ENCODE measurements around the gene MRPL44.

MRPL44 gene

GRCh38 chr2:223957092-223957851 is at the start of gene MRPL44:
Gene MRPL44 (plus strand): TSS chr2:223957463. CDS start chr2:223957473, 10 bp downstream.
- peaks cover 6% of the 10 kb centered on the region for H3K27me3 Mint-ChIP-seq
- H3K4me1 Mint-ChIP-seq, result peaks cover 71% of the 10 kb centered on the region
- no peaks in the 10 kb centered on the region for H3K9me3 Mint-ChIP-seq
- H3K36me3 Mint-ChIP-seq, result peaks cover 33% of the 10 kb centered on the region
- CTCF ChIA-PET, result interaction anchor here (0.7 to 3.0 kb wide), 4 partner anchors 8 to 36 kb away, joined by 4 to 10 read pairs (median 4); partner anchors contain the start of gene WDFY1
- H3K4me3 Mint-ChIP-seq, result peak within 1 kb of the TSS; percentile 90
- peak; percentile 96 for DNase-seq
- H3K27ac Mint-ChIP-seq, result peak within 1 kb of the TSS; percentile 95

- CTCF ChIA-PET, result interaction anchor here (1.1 kb wide), 1 partner anchor 61 kb away, joined by 3 read pairs; no protein-coding TSS in a partner anchor
- no peak for DNase-seq
- Mint-ChIP-seq H3K4me1 (peaks cover 5% of the 10 kb centered on the region), H3K9me3 (no peaks in the 10 kb centered on the region), H3K27me3 (no peaks in the 10 kb centered on the region), H3K36me3 (peaks cover 39% of the 10 kb centered on the region), H3K27ac (peak overlapping the region; percentile 13), H3K4me3 (no peak overlapping the region)
Observed at GRCh38 chr2:223908304-223908998, 48.8 kb upstream of the MRPL44 start.

- Mint-ChIP-seq H3K27ac (peak overlapping the region; percentile 13), H3K4me1 (peaks cover 5% of the 10 kb centered on the region), H3K9me3 (no peaks in the 10 kb centered on the region), H3K27me3 (no peaks in the 10 kb centered on the region), H3K36me3 (peaks cover 39% of the 10 kb centered on the region), H3K4me3 (no peak overlapping the region)
- CTCF ChIA-PET, result interaction anchor here (0.5 to 1.1 kb wide), 2 partner anchors 48 to 61 kb away, joined by 3 read pairs; no protein-coding TSS in a partner anchor
- DNase-seq, result no peak
Observed at GRCh38 chr2:223909001-223909741, 48.1 kb upstream of the MRPL44 start.

- no peak overlapping the region for H3K4me3 Mint-ChIP-seq
- H3K27ac Mint-ChIP-seq, result no peak overlapping the region
- no peak for DNase-seq
- no peaks in the 10 kb centered on the region for H3K27me3 Mint-ChIP-seq
- peaks cover 44% of the 10 kb centered on the region for H3K36me3 Mint-ChIP-seq
- H3K4me1 Mint-ChIP-seq, result peaks cover 5% of the 10 kb centered on the region
- CTCF ChIA-PET, result no interaction called here
- H3K9me3 Mint-ChIP-seq, result no peaks in the 10 kb centered on the region
Observed at GRCh38 chr2:223914324-223914723, 42.9 kb upstream of the MRPL44 start.

- no peak for DNase-seq
- CTCF ChIA-PET, result no interaction called here
- Mint-ChIP-seq H3K9me3 (no peaks in the 10 kb centered on the region), H3K4me1 (peaks cover 2% of the 10 kb centered on the region), H3K4me3 (no peak overlapping the region), H3K27me3 (no peaks in the 10 kb centered on the region), H3K27ac (no peak overlapping the region), H3K36me3 (peaks cover 43% of the 10 kb centered on the region)
Observed at GRCh38 chr2:223915071-223915470, 42.2 kb upstream of the MRPL44 start.

GRCh38 chr2:223916181-223916920 is 40.9 kb upstream of the MRPL44 start:
- Mint-ChIP-seq H3K4me3 (no peak overlapping the region), H3K27ac (no peak overlapping the region), H3K27me3 (no peaks in the 10 kb centered on the region), H3K36me3 (peaks cover 40% of the 10 kb centered on the region), H3K4me1 (peaks cover 5% of the 10 kb centered on the region), H3K9me3 (no peaks in the 10 kb centered on the region)
- DNase-seq, result no peak
- CTCF ChIA-PET, result no interaction called here

GRCh38 chr2:223918671-223919134 is 38.6 kb upstream of the MRPL44 start:
- peak overlapping the region; percentile 51 for H3K27ac Mint-ChIP-seq
- no peaks in the 10 kb centered on the region for H3K9me3 Mint-ChIP-seq
- CTCF ChIA-PET, result no interaction called here
- H3K36me3 Mint-ChIP-seq, result peaks cover 41% of the 10 kb centered on the region
- DNase-seq, result no peak
- H3K4me3 Mint-ChIP-seq, result no peak overlapping the region
- peaks cover 5% of the 10 kb centered on the region for H3K4me1 Mint-ChIP-seq
- no peaks in the 10 kb centered on the region for H3K27me3 Mint-ChIP-seq

GRCh38 chr2:223920109-223920508 is 37.2 kb upstream of the MRPL44 start:
- Mint-ChIP-seq H3K4me1 (peaks cover 5% of the 10 kb centered on the region), H3K9me3 (no peaks in the 10 kb centered on the region), H3K4me3 (no peak overlapping the region), H3K27ac (no peak overlapping the region), H3K27me3 (no peaks in the 10 kb centered on the region), H3K36me3 (peaks cover 38% of the 10 kb centered on the region)
- CTCF ChIA-PET, result interaction anchor here (0.6 kb wide), 1 partner anchor 944 kb away, joined by 3 read pairs; no protein-coding TSS in a partner anchor
- no peak for DNase-seq

- Mint-ChIP-seq H3K9me3 (no peaks in the 10 kb centered on the region), H3K4me1 (peaks cover 8% of the 10 kb centered on the region)
Observed at GRCh38 chr2:223921204-223921603, 36.1 kb upstream of the MRPL44 start.

GRCh38 chr2:223922308-223922707 is 35.0 kb upstream of the MRPL44 start:
- no peak overlapping the region for H3K4me3 Mint-ChIP-seq
- CTCF ChIA-PET, result no interaction called here
- H3K4me1 Mint-ChIP-seq, result peaks cover 8% of the 10 kb centered on the region
- no peak for DNase-seq
- peaks cover 1% of the 10 kb centered on the region for H3K9me3 Mint-ChIP-seq
- peaks cover 30% of the 10 kb centered on the region for H3K36me3 Mint-ChIP-seq
- H3K27ac Mint-ChIP-seq, result no peak overlapping the region
- H3K27me3 Mint-ChIP-seq, result no peaks in the 10 kb centered on the region

More at GRCh38 chr2:223921204-223921603, 36.1 kb upstream of the MRPL44 start:
- no peaks in the 10 kb centered on the region for H3K27me3 Mint-ChIP-seq
- peak overlapping the region; percentile 21 for H3K27ac Mint-ChIP-seq
- H3K36me3 Mint-ChIP-seq, result peaks cover 33% of the 10 kb centered on the region
- CTCF ChIA-PET, result no interaction called here
- no peak for DNase-seq
- no peak overlapping the region for H3K4me3 Mint-ChIP-seq

GRCh38 chr2:223923976-223924375 is 33.3 kb upstream of the MRPL44 start:
- CTCF ChIA-PET, result no interaction called here
- Mint-ChIP-seq H3K36me3 (peaks cover 31% of the 10 kb centered on the region), H3K27me3 (no peaks in the 10 kb centered on the region), H3K4me3 (no peak overlapping the region), H3K27ac (no peak overlapping the region), H3K4me1 (peaks cover 21% of the 10 kb centered on the region), H3K9me3 (peaks cover 4% of the 10 kb centered on the region)
- DNase-seq, result no peak

- Mint-ChIP-seq H3K9me3 (peaks cover 4% of the 10 kb centered on the region), H3K36me3 (peaks cover 30% of the 10 kb centered on the region), H3K27ac (no peak overlapping the region), H3K4me3 (no peak overlapping the region), H3K27me3 (no peaks in the 10 kb centered on the region), H3K4me1 (peaks cover 32% of the 10 kb centered on the region)
- CTCF ChIA-PET, result interaction anchor here (0.6 kb wide), 1 partner anchor 197 kb away, joined by 3 read pairs; no protein-coding TSS in a partner anchor
- DNase-seq, result no peak
Observed at GRCh38 chr2:223925106-223925505, 32.2 kb upstream of the MRPL44 start.

GRCh38 chr2:223928113-223929006 is 28.9 kb upstream of the MRPL44 start:
- Mint-ChIP-seq H3K27me3 (no peaks in the 10 kb centered on the region), H3K36me3 (peaks cover 23% of the 10 kb centered on the region), H3K4me1 (peaks cover 50% of the 10 kb centered on the region), H3K4me3 (no peak overlapping the region), H3K9me3 (peaks cover 4% of the 10 kb centered on the region), H3K27ac (peak overlapping the region; percentile 81)
- CTCF ChIA-PET, result no interaction called here
- DNase-seq, result no peak
